H1 (cell line): ENCODE measurements around the gene NMB. TPM values are rescaled to one million over a fixed set of nuclear protein-coding genes. Genes with fewer than 3 reads are reported as not detected.

Experiments
- CBX8 ChIP-seq: fragments of 300-800, 300-1000 bp; sonication (generic); IDR thresholded peaks from 2 replicates; pipeline ENCODE4 v1.7.1; 2016; ENCODE audit warnings: low read depth, low read length, borderline replicate concordance
- CHD1 ChIP-seq: IDR thresholded peaks from 2 replicates; pipeline ENCODE4 v1.6.1; 2012; ENCODE audit warnings: low read depth, low read length, improper control_type of control experiment
- CHD2 ChIP-seq: IDR thresholded peaks from 2 replicates; pipeline ENCODE4 v1.6.1; 2012; ENCODE audit warnings: low read length, improper control_type of control experiment
- CTCF ChIP-seq, 3 experiments: IDR thresholded peaks; 1 replicate in 2 of 3; 2 replicates in 1 of 3; pipeline versions ENCODE4 v1.5.1 to v1.6.1; 2011; ENCODE audit warnings: low read length in 3 of 3, mild to moderate bottlenecking in 3 of 3, inconsistent platforms in 2 of 3, low read depth in 1 of 3, moderate library complexity in 1 of 3; ENCODE audit not compliant: insufficient read depth in 1 of 3; ENCODE audit errors: control extremely low read depth in 1 of 3
- E2F6 ChIP-seq: IDR thresholded peaks from 2 replicates; pipeline ENCODE4 v1.6.1; 2012; ENCODE audit warnings: inconsistent platforms
- KDM5A ChIP-seq: fragments of 200-600 bp; IDR thresholded peaks from 2 replicates; pipeline ENCODE4 v1.7.1; 2012; ENCODE audit warnings: mild to moderate bottlenecking, low read length, inconsistent platforms, mixed read lengths
- TAF7 ChIP-seq: optimal IDR thresholded peaks from 2 replicates; pipeline ENCODE3; 2011; ENCODE audit warnings: low read depth, mild to moderate bottlenecking, inconsistent platforms, low read length, moderate library complexity, borderline replicate concordance
- polyA plus RNA-seq, 7 experiments: library from polyadenylated mRNA; depleted of rRNA in 3 of 7; stranded (reverse) in 5 of 7; unstranded in 2 of 7; fragments of >200 nt in 5 of 7; fragments of 200-250 nt in 2 of 7; gene quantifications; 1 replicate in 5 of 7; 2 replicates in 1 of 7; 4 replicates in 1 of 7; pipeline versions ENCODE4 v1.2.1 to v1.2.3, GENCODE V29; 2011 to 2013; ENCODE audit warnings: missing spikeins in 2 of 7, mixed read lengths in 2 of 7
- total RNA-seq: library from RNA; stranded (reverse); fragmentation: NEBNext Ultra II Directional; extraction: Animal tissue kit (Norgen Biotek cat#: 25700); gene quantifications from 2 replicates; pipeline ENCODE4 v1.2.1, GENCODE V29; 2021
- TF ChIP-seq, protein P1 (sequence below): IDR thresholded peaks from 2 replicates; pipeline ENCODE4 v1.6.1; 2012; ENCODE audit warnings: inconsistent platforms

The NMB gene
- total and polyA plus RNA-seq, 2 of the 8 experiments (the other 6 are each of a cell fraction or from before 2014, with no cell fraction given): 9.3 to 13.6 TPM

GRCh38 chr15:84656972-84657371 lies 1.0 kb downstream of the NMB start (continued):
- TF ChIP-seq E2F6 (no peak), KDM5A (no peak), TAF7 (no peak), CTCF (IDR thresholded peaks at IDR 0.05; ENCODE audit: control extremely low read depth in 1 of 3, insufficient read depth in 1 of 3, low read depth in 1 of 3, low read length in 3 of 3) (no peak), CHD2 (no peak), CHD1 (no peak), CBX8 (no peak)
- TF ChIP-seq, protein P1, sequence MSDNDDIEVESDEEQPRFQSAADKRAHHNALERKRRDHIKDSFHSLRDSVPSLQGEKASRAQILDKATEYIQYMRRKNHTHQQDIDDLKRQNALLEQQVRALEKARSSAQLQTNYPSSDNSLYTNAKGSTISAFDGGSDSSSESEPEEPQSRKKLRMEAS: no peak
